ENCODE data around the gene EIF2B2.

The EIF2B2 gene

GRCh38 chr14:74974364-74975058 is 28.2 kb upstream of the EIF2B2 start:
- no peak for DNase-seq (ENCODE audit: low spot score)

- peak; percentile 3 for DNase-seq (ENCODE audit: low spot score)
Measured at GRCh38 chr14:74975059-74975810, 27.5 kb upstream of the EIF2B2 start.

DNA sequence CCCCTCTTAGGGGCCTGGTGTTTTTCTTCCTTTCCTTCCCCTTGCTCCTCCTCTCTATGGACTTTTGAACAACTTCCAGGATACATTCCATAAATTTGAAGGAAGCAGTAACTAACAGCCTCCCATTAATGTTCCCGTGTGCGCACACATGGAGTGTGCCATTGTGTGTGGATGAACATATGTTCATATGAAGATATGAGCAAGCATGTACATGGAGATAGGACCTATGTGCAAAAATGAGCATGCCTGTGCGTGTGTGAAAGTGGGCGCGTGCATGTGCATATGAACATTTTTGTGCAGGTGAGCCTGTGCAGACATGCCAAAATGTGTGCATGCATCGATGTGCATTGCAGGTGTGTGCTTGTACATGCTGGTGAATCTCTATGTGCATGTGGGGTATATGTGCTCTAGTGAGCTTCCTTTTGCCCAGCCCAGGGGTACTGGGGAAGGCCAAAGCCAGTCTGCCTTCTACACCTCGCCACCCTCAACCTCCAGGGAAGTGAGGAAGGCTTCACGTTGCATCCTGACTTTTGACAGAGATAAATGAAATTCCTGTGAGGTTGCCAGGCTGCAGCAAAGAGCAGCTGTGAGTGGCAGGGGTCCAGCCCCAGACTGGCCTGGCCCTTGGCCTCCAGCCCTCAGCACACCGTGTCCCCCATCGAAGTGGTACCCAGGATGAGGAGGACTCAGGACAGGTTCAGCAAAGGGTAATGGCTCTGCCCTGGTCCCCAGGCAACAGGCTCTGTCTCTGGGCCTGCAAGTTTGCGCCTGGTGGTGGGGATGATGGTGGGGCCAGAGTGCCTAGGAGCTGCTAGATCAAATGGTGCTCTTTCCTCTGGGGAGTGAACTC is 26.2 kb upstream of the EIF2B2 start:
- DNase-seq (ENCODE audit: low spot score) = peak; percentile 1

GRCh38 chr14:74977164-74977900 is 25.4 kb upstream of the EIF2B2 start:
- DNase-seq (ENCODE audit: low spot score) = peak; percentile 4

- peak; percentile 6 for DNase-seq (ENCODE audit: low spot score)
Measured at GRCh38 chr14:74977901-74978385, 24.8 kb upstream of the EIF2B2 start.

GRCh38 chr14:74978416-74978947 is 24.2 kb upstream of the EIF2B2 start:
- peak; percentile 31 for DNase-seq (ENCODE audit: low spot score)

GRCh38 chr14:74979029-74979428 is 23.7 kb upstream of the EIF2B2 start:
- peak; percentile 8 for DNase-seq (ENCODE audit: low spot score)

- DNase-seq (ENCODE audit: low spot score) = peak; percentile 51
Measured at GRCh38 chr14:74979442-74980397, 23.0 kb upstream of the EIF2B2 start.

- DNase-seq (ENCODE audit: low spot score) = peak; percentile 6
Measured at GRCh38 chr14:74980398-74980730, 22.4 kb upstream of the EIF2B2 start.

GRCh38 chr14:74980731-74981461 is 21.8 kb upstream of the EIF2B2 start:
- peak; percentile 56 for DNase-seq (ENCODE audit: low spot score)

GRCh38 chr14:74981462-74981782 is 21.3 kb upstream of the EIF2B2 start:
- DNase-seq (ENCODE audit: low spot score) = no peak

DNA sequence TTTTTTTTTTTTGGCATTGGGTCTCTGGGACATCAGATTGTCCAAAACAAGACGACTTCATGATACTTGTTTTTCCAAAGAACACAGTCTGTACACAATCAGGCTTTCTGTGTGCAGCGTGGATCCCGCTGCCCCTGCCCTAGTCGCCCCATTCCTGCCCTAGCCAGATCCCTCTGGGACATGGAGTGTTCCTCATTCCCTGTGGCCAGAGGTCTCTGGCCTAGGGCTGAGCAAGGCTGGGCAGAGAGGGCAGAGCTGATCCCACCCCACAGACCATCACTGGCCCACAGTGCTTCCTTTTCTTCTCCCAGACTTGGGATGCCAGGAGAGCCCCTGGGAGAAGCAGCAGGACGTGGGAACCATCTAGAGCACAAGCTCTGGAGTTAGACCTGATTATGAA is 20.9 kb upstream of the EIF2B2 start:
- peak; percentile 2 for DNase-seq (ENCODE audit: low spot score)

DNA sequence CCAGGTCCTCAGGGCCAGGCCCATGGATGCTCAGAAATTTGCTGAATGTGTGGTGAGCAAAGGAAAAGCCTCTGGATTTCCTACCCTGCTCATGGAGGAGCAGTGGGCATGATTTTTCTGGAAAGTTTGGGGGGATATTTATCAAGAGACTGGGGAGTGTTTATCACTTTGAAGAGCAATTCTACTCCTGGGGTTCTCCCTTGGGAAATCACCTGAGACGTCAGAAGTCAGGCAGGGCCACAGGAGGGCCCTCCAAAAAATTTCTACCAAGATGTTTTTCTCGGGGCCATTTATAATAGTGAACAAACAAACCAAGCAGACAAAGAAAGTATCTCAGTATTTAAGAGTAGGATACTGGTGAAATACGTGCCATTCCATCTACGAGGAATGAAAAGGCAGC is 20.1 kb upstream of the EIF2B2 start:
- peak; percentile 0 for DNase-seq (ENCODE audit: low spot score)

DNA sequence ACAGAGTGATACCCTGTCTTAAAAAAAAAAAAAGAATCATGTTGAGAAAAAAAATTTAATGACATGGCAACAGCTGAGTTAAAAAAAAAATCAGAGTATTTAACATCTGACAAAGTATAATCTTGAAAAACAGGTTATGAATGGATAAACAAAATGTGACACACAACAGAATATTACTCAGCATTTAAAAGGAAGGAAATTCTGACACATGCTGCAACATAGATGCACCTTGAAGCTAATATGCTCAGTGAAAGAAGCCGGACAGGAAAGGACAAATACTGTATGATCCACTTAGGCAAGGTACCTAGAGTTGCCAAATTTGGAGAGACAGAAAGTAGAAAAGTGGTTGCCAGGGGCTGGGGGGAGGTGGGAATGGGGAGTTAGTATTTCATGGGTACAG is 19.4 kb upstream of the EIF2B2 start:
- DNase-seq (ENCODE audit: low spot score) = no peak

DNA sequence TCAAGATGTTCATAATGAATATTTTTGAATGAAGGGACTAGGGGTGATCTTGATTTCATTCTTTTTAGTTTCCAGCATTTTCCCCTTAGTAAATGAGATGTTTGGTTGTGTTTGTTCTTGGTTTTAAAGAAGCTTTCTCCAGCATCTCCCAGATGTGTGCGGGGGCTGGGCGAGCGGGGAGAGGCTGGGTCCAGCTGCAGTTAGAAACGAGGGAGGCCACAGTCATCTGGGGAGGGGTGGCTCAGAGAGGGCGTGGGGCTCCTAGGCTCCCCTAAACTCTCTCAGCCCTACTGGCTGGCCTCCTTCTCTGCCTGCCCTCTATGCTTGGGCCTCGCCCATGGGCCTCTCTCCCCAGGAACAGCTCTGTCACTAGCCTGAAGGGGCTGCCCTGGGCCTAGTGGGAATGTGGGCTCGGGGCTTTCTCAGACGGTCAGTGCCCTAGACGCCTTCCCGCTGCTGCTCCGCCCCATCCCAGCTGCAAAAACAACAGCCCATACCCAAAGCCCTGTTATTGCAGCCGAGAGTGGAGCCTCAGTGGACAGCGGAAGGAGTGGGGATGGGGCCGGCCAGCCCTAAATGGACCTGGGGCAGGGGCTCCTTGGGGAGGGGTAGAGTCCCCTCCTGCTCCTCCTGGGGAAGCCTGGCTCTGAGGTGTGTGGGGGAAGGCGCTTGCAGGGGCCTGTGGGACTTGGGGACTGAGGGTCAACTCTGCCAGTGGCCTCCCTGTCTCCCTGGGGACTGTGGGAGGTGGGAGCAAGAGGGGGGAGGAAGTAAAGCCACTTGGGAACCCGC is 18.3 kb upstream of the EIF2B2 start:
- DNase-seq (ENCODE audit: low spot score) = peak; percentile 2

DNA sequence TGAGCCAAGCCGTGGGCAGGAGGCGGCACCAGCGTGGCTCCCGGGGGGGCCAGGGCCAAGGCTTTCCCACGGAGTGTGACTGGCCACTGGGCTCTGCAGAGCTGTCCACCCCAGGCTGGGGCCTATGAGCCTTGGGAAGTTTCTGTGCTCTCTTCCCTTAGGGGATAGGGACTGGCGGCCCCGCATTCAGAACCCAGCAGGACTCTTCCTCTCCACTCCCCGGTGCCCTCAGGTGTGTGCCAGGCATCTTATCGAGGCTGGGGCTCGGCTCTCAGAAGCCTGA is 17.8 kb upstream of the EIF2B2 start:
- peak; percentile 3 for DNase-seq (ENCODE audit: low spot score)

DNA sequence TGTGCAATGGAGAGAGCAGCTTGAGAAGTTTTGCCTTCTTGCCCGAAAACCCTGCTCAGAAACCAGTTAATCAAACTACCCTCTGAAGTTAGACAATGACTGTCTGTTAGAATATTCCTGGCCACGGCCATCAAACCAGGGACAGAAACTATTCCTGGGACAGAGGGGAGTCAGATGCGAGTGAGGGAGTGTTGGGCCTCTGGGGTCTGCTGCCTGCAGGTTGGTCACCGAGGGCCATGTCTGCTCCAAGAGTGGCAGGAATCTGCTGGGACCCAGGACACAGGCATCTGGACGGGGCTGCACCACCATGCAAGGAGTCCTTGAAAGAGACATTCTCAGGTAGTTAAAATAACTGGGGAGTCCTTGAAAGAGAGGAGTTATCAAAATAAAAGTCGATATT is 16.9 kb upstream of the EIF2B2 start:
- DNase-seq (ENCODE audit: low spot score) = peak; percentile 1

DNA sequence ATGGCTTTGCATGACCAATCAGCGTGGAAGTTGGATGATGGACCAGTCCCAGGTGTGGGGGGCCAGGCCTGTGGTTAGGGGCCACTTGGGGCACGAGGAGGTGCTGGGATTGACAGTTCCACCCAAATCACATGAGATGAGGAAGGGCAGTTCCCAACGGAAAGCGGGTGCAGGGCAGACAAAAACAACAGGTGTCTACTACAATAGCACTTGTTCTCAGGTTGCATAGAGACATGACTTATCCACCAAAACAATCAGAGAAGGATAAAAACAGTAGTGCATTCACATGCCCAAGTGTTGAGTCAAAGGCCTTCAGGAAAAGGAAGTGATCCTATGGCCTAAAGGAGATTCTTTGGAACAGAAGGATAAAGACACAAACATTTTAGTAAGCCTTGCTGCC is 14.6 kb upstream of the EIF2B2 start:
- DNase-seq (ENCODE audit: low spot score) = peak; percentile 41

GRCh38 chr14:74988993-74989392 is 13.7 kb upstream of the EIF2B2 start:
- peak; percentile 4 for DNase-seq (ENCODE audit: low spot score)

Data from AG20443 (cell line).